ENCODE results near the gene NTRK3. TPM values are rescaled to one million over a fixed set of nuclear protein-coding genes. Genes with fewer than 3 reads are reported as not detected.

The NTRK3 gene
- total and polyA plus RNA-seq, 8 donors: 4.1 to 9.8 (median 7.4) TPM

DNA sequence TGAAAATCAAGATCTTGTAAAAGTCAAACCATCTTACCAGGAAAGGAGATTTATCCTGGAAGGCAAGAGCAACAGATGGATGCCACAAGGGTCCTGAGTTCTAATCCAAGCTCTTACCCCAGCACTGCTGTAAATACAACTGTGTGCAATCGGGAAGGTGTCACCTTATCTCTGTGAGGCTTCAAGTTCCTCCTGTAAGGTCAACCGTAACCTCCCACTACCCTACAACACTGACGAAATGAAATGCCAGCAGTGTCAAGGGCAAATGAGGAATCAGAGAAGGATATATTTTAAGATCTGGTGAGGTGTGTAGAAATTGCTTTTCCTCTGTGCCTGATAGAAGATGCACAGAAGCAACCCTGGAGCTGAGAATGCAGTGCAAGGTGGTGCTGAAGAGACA, 207.8 kb downstream of the NTRK3 start:
- intact Hi-C loops (cut with DNase I): no loop called here
- H3K27me3 ChIP-seq: no peaks in the 10 kb centered on the region
- H3K27ac ChIP-seq: no peak overlapping the region
- DNase-seq: no peak
- no peaks in the 10 kb centered on the region for H3K36me3 ChIP-seq
- TF ChIP-seq, protein P1, sequence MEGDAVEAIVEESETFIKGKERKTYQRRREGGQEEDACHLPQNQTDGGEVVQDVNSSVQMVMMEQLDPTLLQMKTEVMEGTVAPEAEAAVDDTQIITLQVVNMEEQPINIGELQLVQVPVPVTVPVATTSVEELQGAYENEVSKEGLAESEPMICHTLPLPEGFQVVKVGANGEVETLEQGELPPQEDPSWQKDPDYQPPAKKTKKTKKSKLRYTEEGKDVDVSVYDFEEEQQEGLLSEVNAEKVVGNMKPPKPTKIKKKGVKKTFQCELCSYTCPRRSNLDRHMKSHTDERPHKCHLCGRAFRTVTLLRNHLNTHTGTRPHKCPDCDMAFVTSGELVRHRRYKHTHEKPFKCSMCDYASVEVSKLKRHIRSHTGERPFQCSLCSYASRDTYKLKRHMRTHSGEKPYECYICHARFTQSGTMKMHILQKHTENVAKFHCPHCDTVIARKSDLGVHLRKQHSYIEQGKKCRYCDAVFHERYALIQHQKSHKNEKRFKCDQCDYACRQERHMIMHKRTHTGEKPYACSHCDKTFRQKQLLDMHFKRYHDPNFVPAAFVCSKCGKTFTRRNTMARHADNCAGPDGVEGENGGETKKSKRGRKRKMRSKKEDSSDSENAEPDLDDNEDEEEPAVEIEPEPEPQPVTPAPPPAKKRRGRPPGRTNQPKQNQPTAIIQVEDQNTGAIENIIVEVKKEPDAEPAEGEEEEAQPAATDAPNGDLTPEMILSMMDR (IDR thresholded peaks at IDR 0.05): no peak
- no peak for ATAC-seq
- no peak overlapping the region for H3K4me3 ChIP-seq
- no peaks in the 10 kb centered on the region for H3K4me1 ChIP-seq
- no peaks in the 10 kb centered on the region for H3K9me3 ChIP-seq

DNA sequence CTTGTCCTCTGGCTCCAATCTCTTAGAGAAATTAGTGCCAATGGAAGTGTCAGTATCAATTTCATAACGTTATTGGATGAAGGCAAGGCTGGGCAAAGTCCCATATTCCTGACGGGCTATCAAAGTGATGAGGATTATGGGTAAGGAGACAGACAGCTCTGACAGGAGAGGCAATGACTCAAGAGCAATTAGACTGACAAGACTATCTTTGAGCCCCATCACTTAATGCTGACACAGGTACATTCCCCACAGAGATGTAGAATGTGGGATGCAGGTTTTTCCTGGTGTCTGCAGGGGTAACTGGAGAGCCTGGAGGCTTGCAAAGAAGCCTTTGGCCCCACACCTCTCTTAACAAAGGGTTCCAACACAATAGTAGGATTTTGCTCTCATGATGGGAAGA, 208.3 kb downstream of the NTRK3 start:
- DNase-seq (no peak), ATAC-seq (no peak)
- TF ChIP-seq, protein P1 (IDR thresholded peaks at IDR 0.05): no peak
- H3K4me3 ChIP-seq: no peak overlapping the region
- H3K36me3 ChIP-seq: no peaks in the 10 kb centered on the region
- no peaks in the 10 kb centered on the region for H3K4me1 ChIP-seq
- H3K9me3 ChIP-seq: no peaks in the 10 kb centered on the region
- intact Hi-C loops (cut with DNase I): no loop called here
- H3K27me3 ChIP-seq: no peaks in the 10 kb centered on the region
- H3K27ac ChIP-seq: no peak overlapping the region

DNA sequence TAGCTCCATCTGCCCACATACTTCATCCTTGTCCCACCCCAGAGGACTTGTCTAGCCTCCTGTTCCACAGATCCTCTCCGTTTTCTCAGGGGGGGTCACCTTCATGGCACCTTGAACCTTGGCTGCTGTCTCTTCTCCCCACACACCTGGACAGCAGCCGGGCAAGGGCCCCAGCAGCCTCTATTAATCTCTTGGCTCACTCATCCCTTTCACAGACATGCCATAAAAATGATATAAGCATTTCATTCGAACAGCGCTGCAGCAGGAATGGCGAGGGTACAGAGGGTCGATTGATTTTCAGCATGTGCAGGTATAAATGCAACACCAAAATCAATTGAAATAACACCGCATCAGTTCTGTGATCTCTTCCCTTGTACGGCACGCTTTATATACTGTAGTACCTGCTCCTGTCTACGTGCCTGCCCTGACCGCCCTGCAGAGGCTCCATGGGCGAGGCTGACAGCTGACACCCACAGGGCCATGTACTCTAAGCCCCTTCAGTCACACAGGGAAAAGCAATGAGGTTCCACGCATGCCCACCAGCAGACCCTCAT, 209.9 kb downstream of the NTRK3 start:
- H3K4me1 ChIP-seq: no peaks in the 10 kb centered on the region
- no peak overlapping the region for H3K27ac ChIP-seq
- no peaks in the 10 kb centered on the region for H3K9me3 ChIP-seq
- TF ChIP-seq, protein P1 (IDR thresholded peaks at IDR 0.05): no peak
- no peaks in the 10 kb centered on the region for H3K36me3 ChIP-seq
- intact Hi-C loops (cut with DNase I): no loop called here
- no peak overlapping the region for H3K4me3 ChIP-seq
- H3K27me3 ChIP-seq: no peaks in the 10 kb centered on the region
- ATAC-seq (no peak), DNase-seq (no peak)

DNA sequence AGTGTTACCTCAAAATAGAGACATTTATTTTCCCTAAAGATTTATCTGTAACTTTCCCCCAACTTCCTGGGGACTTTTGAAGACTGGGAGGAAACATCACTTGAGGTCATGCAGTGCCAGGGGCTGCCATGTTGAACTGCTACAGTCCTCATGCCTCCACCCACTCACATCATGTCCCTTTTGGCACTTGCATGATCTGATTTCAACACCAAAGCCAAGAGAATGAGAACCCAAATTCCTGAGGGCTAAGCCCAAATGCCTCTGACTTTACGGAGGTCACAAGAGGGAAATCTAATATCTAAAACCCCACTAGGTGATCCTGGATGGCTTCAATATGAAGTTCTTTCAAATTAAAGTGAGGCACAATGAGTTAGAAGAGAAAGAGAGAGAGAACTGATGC, 213.1 kb downstream of the NTRK3 start:
- peaks cover 0 to 1% of the 10 kb centered on the region in 2 donors for H3K27me3 ChIP-seq
- H3K4me3 ChIP-seq: no peak overlapping the region
- H3K4me1 ChIP-seq: no peaks in the 10 kb centered on the region
- TF ChIP-seq, protein P1 (IDR thresholded peaks at IDR 0.05): no peak
- DNase-seq (no peak), ATAC-seq (no peak)
- H3K27ac ChIP-seq: no peak overlapping the region
- no peaks in the 10 kb centered on the region for H3K9me3 ChIP-seq
- intact Hi-C loops (cut with DNase I): no loop called here
- no peaks in the 10 kb centered on the region for H3K36me3 ChIP-seq

DNA sequence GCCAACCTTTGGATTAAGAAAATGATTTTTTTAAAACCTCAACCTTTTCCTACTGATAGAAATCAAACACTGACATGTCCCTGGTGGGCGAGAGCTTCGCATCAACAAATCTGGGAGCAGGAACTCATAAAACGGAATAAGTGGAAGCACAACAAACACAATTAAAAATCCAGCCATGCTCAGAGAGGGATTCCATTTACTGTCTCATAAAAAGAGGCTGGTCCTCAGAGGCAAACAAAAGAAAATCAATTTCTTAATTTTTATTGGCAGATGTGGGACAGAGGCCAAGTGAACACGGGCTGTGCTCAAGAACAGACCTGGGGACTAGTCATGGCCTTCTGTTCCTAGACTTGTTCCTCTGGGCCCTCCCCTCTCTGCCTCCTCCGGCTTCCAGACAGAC, 214.5 kb downstream of the NTRK3 start:
- no peak overlapping the region for H3K4me3 ChIP-seq
- no peaks in the 10 kb centered on the region for H3K4me1 ChIP-seq
- H3K27ac ChIP-seq: no peak overlapping the region
- H3K9me3 ChIP-seq: no peaks in the 10 kb centered on the region
- DNase-seq: no peak
- peaks cover 0 to 13% of the 10 kb centered on the region in 2 donors for H3K27me3 ChIP-seq
- H3K36me3 ChIP-seq: no peaks in the 10 kb centered on the region
- intact Hi-C loops (cut with DNase I): no loop called here
- TF ChIP-seq, protein P1 (IDR thresholded peaks at IDR 0.05): no peak
- no peak for ATAC-seq
